ENCODE data around the gene HSCB.

DNA sequence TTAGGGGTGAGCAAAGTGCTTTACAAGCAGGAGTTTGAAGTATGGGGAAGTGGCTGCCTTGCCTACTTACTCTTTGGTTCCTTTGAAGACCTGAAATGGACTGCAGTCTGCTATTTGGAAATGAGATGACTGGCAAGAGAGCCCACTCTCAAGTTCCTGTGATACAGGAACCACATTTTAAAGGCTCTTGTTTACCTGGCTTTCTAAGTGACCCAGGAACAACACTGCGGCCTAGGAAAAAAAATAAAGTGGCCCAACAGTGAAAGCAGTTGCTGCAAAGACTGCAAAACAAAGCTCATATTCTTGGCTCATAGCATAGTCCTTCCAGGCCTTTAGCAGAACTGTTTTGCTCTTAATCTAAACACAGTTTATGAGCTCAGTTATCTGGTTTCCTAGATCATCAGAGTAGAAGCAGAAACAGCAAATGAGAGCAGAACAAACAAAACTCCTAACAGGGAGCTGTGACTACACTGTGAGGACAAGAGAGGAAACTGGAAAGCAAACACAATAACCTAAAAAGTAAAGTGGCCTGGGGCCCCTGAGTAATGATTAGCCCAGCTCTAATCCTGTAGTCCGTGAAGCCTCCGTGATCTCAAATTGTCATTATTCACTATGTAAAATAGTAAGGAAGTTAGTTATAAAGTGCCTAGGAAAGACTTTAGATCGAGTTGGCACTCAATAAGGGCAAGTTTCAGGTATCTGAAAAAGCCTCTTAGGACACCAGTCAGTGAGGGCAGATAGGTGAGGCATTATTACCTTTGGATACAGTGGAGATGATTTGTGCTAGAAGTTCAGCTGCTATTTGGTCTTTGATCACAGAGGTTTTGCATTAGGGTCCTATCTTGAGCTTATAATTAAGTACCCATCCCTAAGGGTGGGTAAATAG lies 42.2 kb downstream of the HSCB start:
- TF ChIP-seq, protein P1, sequence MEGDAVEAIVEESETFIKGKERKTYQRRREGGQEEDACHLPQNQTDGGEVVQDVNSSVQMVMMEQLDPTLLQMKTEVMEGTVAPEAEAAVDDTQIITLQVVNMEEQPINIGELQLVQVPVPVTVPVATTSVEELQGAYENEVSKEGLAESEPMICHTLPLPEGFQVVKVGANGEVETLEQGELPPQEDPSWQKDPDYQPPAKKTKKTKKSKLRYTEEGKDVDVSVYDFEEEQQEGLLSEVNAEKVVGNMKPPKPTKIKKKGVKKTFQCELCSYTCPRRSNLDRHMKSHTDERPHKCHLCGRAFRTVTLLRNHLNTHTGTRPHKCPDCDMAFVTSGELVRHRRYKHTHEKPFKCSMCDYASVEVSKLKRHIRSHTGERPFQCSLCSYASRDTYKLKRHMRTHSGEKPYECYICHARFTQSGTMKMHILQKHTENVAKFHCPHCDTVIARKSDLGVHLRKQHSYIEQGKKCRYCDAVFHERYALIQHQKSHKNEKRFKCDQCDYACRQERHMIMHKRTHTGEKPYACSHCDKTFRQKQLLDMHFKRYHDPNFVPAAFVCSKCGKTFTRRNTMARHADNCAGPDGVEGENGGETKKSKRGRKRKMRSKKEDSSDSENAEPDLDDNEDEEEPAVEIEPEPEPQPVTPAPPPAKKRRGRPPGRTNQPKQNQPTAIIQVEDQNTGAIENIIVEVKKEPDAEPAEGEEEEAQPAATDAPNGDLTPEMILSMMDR (conservative IDR thresholded peaks at IDR 0.05; ENCODE audit: low read depth, low read length) = no peak
- TF ChIP-seq EZH2 (IDR thresholded peaks at IDR 0.05; ENCODE audit: low read length, unreplicated experiment) = no peak
- TF ChIP-seq EZH2phosphoT487 (IDR thresholded peaks at IDR 0.05; ENCODE audit: borderline replicate concordance, low read length) = no peak
